K562 (cell line): ENCODE results near the gene GART. TPM values are rescaled to one million over a fixed set of nuclear protein-coding genes. Genes with fewer than 3 reads are reported as not detected.

Experiments
- ARID2 ChIP-seq: fragments of 450-650 bp; IDR thresholded peaks from 2 replicates; pipeline ENCODE4 v1.6.1; 2017; ENCODE audit warnings: antibody characterized with exemption, mild to moderate bottlenecking
- CCNT2 ChIP-seq: IDR thresholded peaks from 2 replicates; pipeline ENCODE4 v1.6.1; 2011; ENCODE audit warnings: borderline replicate concordance, low read depth, mild to moderate bottlenecking, moderate library complexity, mixed read lengths, low read length; ENCODE audit not compliant: insufficient read length; ENCODE audit errors: extremely low read depth
- CHCHD3 ChIP-seq: fragments of 250-450 bp; sonication (Bioruptor Pico); IDR thresholded peaks from 2 replicates; pipeline ENCODE4 v2.1.2; 2022; ENCODE audit warnings: mild to moderate bottlenecking
- ETS2 ChIP-seq: IDR thresholded peaks from 2 replicates; pipeline ENCODE4 v1.6.1; 2016; ENCODE audit warnings: borderline replicate concordance, missing genetic modification characterization, mild to moderate bottlenecking, moderate library complexity, missing compliant biosample characterization; ENCODE audit not compliant: poor library complexity, severe bottlenecking
- FIP1L1 ChIP-seq: fragments of 200-400 bp; formaldehyde crosslinking; IDR thresholded peaks from 2 replicates; pipeline ENCODE4 v1.6.1; 2018; ENCODE audit warnings: mild to moderate bottlenecking, low read depth, low read length; ENCODE audit not compliant: poor library complexity, severe bottlenecking
- ILF3 ChIP-seq: fragments of 450-650 bp; IDR thresholded peaks from 2 replicates; pipeline ENCODE4 v1.6.1; 2018; ENCODE audit warnings: antibody characterized with exemption, mild to moderate bottlenecking, moderate library complexity, borderline replicate concordance
- JUN ChIP-seq, 2 experiments: sonication (generic) in 1 of 2; formaldehyde crosslinking in 1 of 2; IDR thresholded peaks; 2 replicates each; pipeline versions ENCODE4 v1.6.1 to v1.8.0; 2012 to 2022; ENCODE audit warnings: borderline replicate concordance in 2 of 2, mild to moderate bottlenecking in 2 of 2, improper control_type of control experiment in 1 of 2, low read depth in 1 of 2, low read length in 1 of 2, missing genetic modification reagents in 1 of 2
- KLF6 ChIP-seq: fragments of 250-450 bp; sonication (Bioruptor Pico); IDR thresholded peaks from 2 replicates; pipeline ENCODE4 v1.4.0; 2020; ENCODE audit warnings: mild to moderate bottlenecking, moderate library complexity, borderline replicate concordance
- PCBP2 ChIP-seq: fragments of 200-400 bp; formaldehyde crosslinking; IDR thresholded peaks from 2 replicates; pipeline ENCODE4 v1.6.1; 2018; ENCODE audit warnings: low read length, low read depth, mild to moderate bottlenecking, moderate library complexity; ENCODE audit not compliant: poor library complexity, severe bottlenecking
- SETDB1 ChIP-seq: IDR thresholded peaks from one replicate; pipeline ENCODE4 v1.6.1; 2012; ENCODE audit warnings: low read length, control low read depth, inconsistent platforms
- TCF15 ChIP-seq: fragments of 250-450 bp; sonication (Bioruptor Pico); IDR thresholded peaks from 2 replicates; pipeline ENCODE4 v1.8.0; 2022; ENCODE audit warnings: moderate library complexity, mild to moderate bottlenecking, inconsistent platforms
- TRIM28 ChIP-seq: fragments of 450-650 bp; IDR thresholded peaks from 2 replicates; pipeline ENCODE4 v1.6.1; 2017
- U2AF2 ChIP-seq: fragments of 200-400 bp; formaldehyde crosslinking; optimal IDR thresholded peaks from 2 replicates; pipeline ENCODE3; 2017; ENCODE audit warnings: low read depth, mild to moderate bottlenecking, low read length
- ZBTB1 ChIP-seq: sonication (generic); formaldehyde crosslinking; IDR thresholded peaks from 2 replicates; pipeline ENCODE4 v1.8.1; 2023; ENCODE audit warnings: missing genetic modification reagents, low read depth, mild to moderate bottlenecking, borderline replicate concordance
- ZBTB40 ChIP-seq, 2 experiments: fragments of 450-650 bp in 1 of 2; sonication (generic) in 1 of 2; formaldehyde crosslinking in 1 of 2; IDR thresholded peaks; 2 replicates each; pipeline versions ENCODE4 v1.7.1 to v1.9.0; 2016 to 2022; ENCODE audit warnings: inconsistent platforms in 1 of 2, mild to moderate bottlenecking in 1 of 2, missing genetic modification reagents in 1 of 2
- ZKSCAN8 ChIP-seq: fragments of 200-800 bp; sonication (Bioruptor generic); IDR thresholded peaks from 2 replicates; pipeline ENCODE4 v1.6.1; 2016; ENCODE audit warnings: missing genetic modification characterization, missing compliant biosample characterization
- polyA plus RNA-seq, 8 experiments: library from polyadenylated mRNA; depleted of rRNA in 4 of 8; stranded (reverse) in 5 of 8; unstranded in 3 of 8; fragments of >200 nt; fragmentation: Nextera tagmentation in 2 of 8; fragmentation: Illumina TruSeq in 1 of 8; extraction: Ambion mirVana in 2 of 8; extraction: Trizol in 1 of 8; gene quantifications; 2 replicates each; pipeline versions ENCODE4 v1.2.1 to v1.2.3, GENCODE V29; 2011 to 2014; ENCODE audit warnings: inconsistent platforms in 1 of 8, missing spikeins in 1 of 8
- total RNA-seq, 7 experiments: library from RNA; depleted of rRNA in 6 of 7; stranded (reverse); fragments of >200 nt in 6 of 7; fragmentation: Illumina TruSeq in 2 of 7; extraction: Trizol in 2 of 7; gene quantifications; 2 replicates each; pipeline versions ENCODE4 v1.2.1 to v1.2.3, GENCODE V29; 2011 to 2021; ENCODE audit warnings: low replicate concordance in 1 of 7

The GART gene
- total and polyA plus RNA-seq, 9 of the 15 experiments (the other 6 are each of a cell fraction or from before 2014, with no cell fraction given) = 141 to 429 (median 349) TPM

- peak; percentile 32; the same call in 1 of the 2 replicates for TF ChIP-seq ZBTB40 (IDR thresholded peaks at IDR 0.05)
- TF ChIP-seq ZBTB40 (CRISPR knock-in tag; IDR thresholded peaks at IDR 0.05) = no peak
- TF ChIP-seq ZKSCAN8 = no peak
- TF ChIP-seq FIP1L1 = peak; percentile 17
- TF ChIP-seq JUN (IDR thresholded peaks at IDR 0.05; ENCODE audit: borderline replicate concordance, low read depth, low read length) = no peak
- TF ChIP-seq JUN (CRISPR knock-in tag; IDR thresholded peaks at IDR 0.05; ENCODE audit: borderline replicate concordance) = no peak
- no peak for TF ChIP-seq PCBP2
- TF ChIP-seq SETDB1 = no peak
- no peak for TF ChIP-seq TRIM28
- TF ChIP-seq KLF6 = peak; percentile 64; the same call in 1 of the 2 replicates
- peak; percentile 22 for TF ChIP-seq ETS2
- TF ChIP-seq CHCHD3 (CRISPR knock-in tag) = no peak; the same call in 1 of the 2 replicates
- TF ChIP-seq CCNT2 = peak; percentile 94
- no peak for TF ChIP-seq ARID2
- no peak for TF ChIP-seq TCF15
- TF ChIP-seq ILF3 = peak; percentile 97; the same call in 1 of the 2 replicates
- peak; percentile 44; the same call in 1 of the 2 replicates for TF ChIP-seq ZBTB1 (CRISPR knock-in tag)
- TF ChIP-seq U2AF2 = no peak
Measured at GRCh38 chr21:33588485-33589335, 46.8 kb upstream of the GART start, which contains the start of gene DONSON (continued).
